SK-N-SH treated with all-trans-retinoic acid at 6 μM for 48 hours (cell line): ENCODE results near the gene UNC45A.

Source experiments
- ATAC-seq: fragments of 200-7000 bp; cut with Tn5 transposase; 3 replicates; pipeline ENCODE4 v1.9.1; 2020; ENCODE audit warnings: mild to moderate bottlenecking, moderate library complexity
- ARNTL ChIP-seq: fragments of 450-650 bp; formaldehyde crosslinking; IDR thresholded peaks from 2 replicates; pipeline ENCODE4 v1.5.0; 2020; ENCODE audit warnings: low read depth, mild to moderate bottlenecking, moderate library complexity, borderline replicate concordance
- BACH2 ChIP-seq: fragments of 250-450 bp; sonication (Bioruptor Pico); IDR thresholded peaks from 2 replicates; pipeline ENCODE4 v1.9.0; 2021; ENCODE audit warnings: mild to moderate bottlenecking, borderline replicate concordance
- CREB5 ChIP-seq: fragments of 250-450 bp; sonication (Bioruptor Pico); IDR thresholded peaks from 2 replicates; pipeline ENCODE4 v1.5.1; 2020; ENCODE audit warnings: low read depth, mild to moderate bottlenecking, moderate library complexity
- CSDC2 ChIP-seq: fragments of 250-450 bp; sonication (Bioruptor Pico); IDR thresholded peaks from 2 replicates; pipeline ENCODE4 v1.5.0; 2020; ENCODE audit warnings: mild to moderate bottlenecking, moderate library complexity
- CSRNP3 ChIP-seq: fragments of 250-450 bp; sonication (Bioruptor Pico); IDR thresholded peaks from 2 replicates; pipeline ENCODE4 v1.5.1; 2021; ENCODE audit warnings: mild to moderate bottlenecking, moderate library complexity
- ESRRG ChIP-seq: fragments of 250-450 bp; sonication (Bioruptor Pico); IDR thresholded peaks from 2 replicates; pipeline ENCODE4 v1.6.1; 2021; ENCODE audit warnings: mild to moderate bottlenecking
- GLIS3 ChIP-seq: fragments of 250-450 bp; sonication (Bioruptor Pico); IDR thresholded peaks from 2 replicates; pipeline ENCODE4 v1.5.0; 2020; ENCODE audit warnings: mild to moderate bottlenecking, moderate library complexity
- ISL1 ChIP-seq: fragments of 250-450 bp; sonication (Bioruptor Pico); IDR thresholded peaks from 2 replicates; pipeline ENCODE4 v2.1.2; 2022; ENCODE audit warnings: mild to moderate bottlenecking, moderate library complexity
- OSR1 ChIP-seq: fragments of 250-450 bp; sonication (Bioruptor Pico); IDR thresholded peaks from 2 replicates; pipeline ENCODE4 v1.8.0; 2022; ENCODE audit warnings: moderate library complexity, mild to moderate bottlenecking, inconsistent platforms
- PATZ1 ChIP-seq: fragments of 250-450 bp; sonication (Bioruptor Pico); IDR thresholded peaks from 2 replicates; pipeline ENCODE4 v1.8.0; 2020; ENCODE audit warnings: mild to moderate bottlenecking, moderate library complexity, borderline replicate concordance
- POU6F1 ChIP-seq: fragments of 250-450 bp; sonication (Bioruptor Pico); IDR thresholded peaks from 2 replicates; pipeline ENCODE4 v1.8.0; 2021; ENCODE audit warnings: low read depth, mild to moderate bottlenecking, moderate library complexity, borderline replicate concordance
- PPARA ChIP-seq: fragments of 250-450 bp; sonication (Bioruptor Pico); IDR thresholded peaks from 2 replicates; pipeline ENCODE4 v1.5.0; 2020; ENCODE audit warnings: mild to moderate bottlenecking, borderline replicate concordance
- RARB ChIP-seq: fragments of 250-450 bp; sonication (Bioruptor Pico); IDR thresholded peaks from 2 replicates; pipeline ENCODE4 v1.8.0; 2021; ENCODE audit warnings: mild to moderate bottlenecking, moderate library complexity
- SNAI2 ChIP-seq: fragments of 250-450 bp; sonication (Bioruptor Pico); IDR thresholded peaks from 2 replicates; pipeline ENCODE4 v1.5.0; 2020; ENCODE audit warnings: mild to moderate bottlenecking, moderate library complexity
- TCF4 ChIP-seq: fragments of 250-450 bp; sonication (Bioruptor Pico); IDR thresholded peaks from 2 replicates; pipeline ENCODE4 v1.8.0; 2021; ENCODE audit warnings: mild to moderate bottlenecking, moderate library complexity, borderline replicate concordance
- TOX ChIP-seq: fragments of 250-450 bp; sonication (Bioruptor Pico); IDR thresholded peaks from 2 replicates; pipeline ENCODE4 v1.8.0; 2021; ENCODE audit warnings: mild to moderate bottlenecking, moderate library complexity, borderline replicate concordance
- ZC3H10 ChIP-seq: fragments of 250-450 bp; sonication (Bioruptor Pico); IDR thresholded peaks from 2 replicates; pipeline ENCODE4 v1.5.1; 2021; ENCODE audit warnings: mild to moderate bottlenecking, moderate library complexity
- ZFP3 ChIP-seq: fragments of 250-450 bp; sonication (Bioruptor Pico); IDR thresholded peaks from 2 replicates; pipeline ENCODE4 v1.5.0; 2020; ENCODE audit warnings: mild to moderate bottlenecking, moderate library complexity
- ZNF565 ChIP-seq: fragments of 450-650 bp; formaldehyde crosslinking; conservative IDR thresholded peaks from 2 replicates; pipeline ENCODE4 v1.5.0; 2020; ENCODE audit warnings: low read depth, mild to moderate bottlenecking, moderate library complexity
- ZNF70 ChIP-seq: fragments of 450-650 bp; formaldehyde crosslinking; IDR thresholded peaks from 2 replicates; pipeline ENCODE4 v1.5.0; 2020; ENCODE audit warnings: mild to moderate bottlenecking, moderate library complexity
- ZNF8 ChIP-seq: fragments of 450-650 bp; formaldehyde crosslinking; IDR thresholded peaks from 2 replicates; pipeline ENCODE4 v1.5.0; 2020; ENCODE audit warnings: mild to moderate bottlenecking, moderate library complexity

UNC45A gene

GRCh38 chr15:90936823-90937222 is 1.7 kb downstream of the UNC45A start:
- no peak for ATAC-seq
- TF ChIP-seq ZC3H10 (CRISPR knock-in tag), result no peak
- TF ChIP-seq RARB (CRISPR knock-in tag), result no peak
- no peak for TF ChIP-seq TCF4
- no peak for TF ChIP-seq CREB5 (CRISPR knock-in tag)
- no peak for TF ChIP-seq CSRNP3 (CRISPR knock-in tag)
- TF ChIP-seq ZFP3 (CRISPR knock-in tag), result no peak
- no peak for TF ChIP-seq PPARA (CRISPR knock-in tag)
- no peak for TF ChIP-seq POU6F1 (CRISPR knock-in tag)
- no peak for TF ChIP-seq ZNF565 (CRISPR knock-in tag)
- TF ChIP-seq CSDC2 (CRISPR knock-in tag), result no peak
- no peak for TF ChIP-seq BACH2 (CRISPR knock-in tag)
- TF ChIP-seq PATZ1 (CRISPR knock-in tag), result no peak
- no peak for TF ChIP-seq ZNF8 (CRISPR knock-in tag)
- no peak for TF ChIP-seq ESRRG (CRISPR knock-in tag)
- TF ChIP-seq OSR1 (CRISPR knock-in tag), result no peak
- TF ChIP-seq ARNTL (CRISPR knock-in tag), result no peak
- TF ChIP-seq GLIS3 (CRISPR knock-in tag), result no peak

- ATAC-seq, result no peak
- TF ChIP-seq CSDC2 (CRISPR knock-in tag) (no peak), ESRRG (CRISPR knock-in tag) (no peak), CREB5 (CRISPR knock-in tag) (no peak), SNAI2 (CRISPR knock-in tag) (no peak), ZNF70 (CRISPR knock-in tag) (no peak), POU6F1 (CRISPR knock-in tag) (no peak), RARB (CRISPR knock-in tag) (no peak), ZC3H10 (CRISPR knock-in tag) (no peak), PPARA (CRISPR knock-in tag) (no peak), TOX (CRISPR knock-in tag) (no peak), BACH2 (CRISPR knock-in tag) (no peak), TCF4 (no peak), ISL1 (CRISPR knock-in tag) (no peak), OSR1 (CRISPR knock-in tag) (no peak)
These were observed 3.2 kb downstream of the UNC45A start for GRCh38 chr15:90938261-90938660.

- ATAC-seq, result no peak
- TF ChIP-seq ARNTL (CRISPR knock-in tag) (no peak), OSR1 (CRISPR knock-in tag) (no peak), CSDC2 (CRISPR knock-in tag) (no peak), ZNF565 (CRISPR knock-in tag) (no peak), ZNF8 (CRISPR knock-in tag) (no peak), ZNF70 (CRISPR knock-in tag) (no peak), PATZ1 (CRISPR knock-in tag) (no peak), CSRNP3 (CRISPR knock-in tag) (no peak), TCF4 (no peak), CREB5 (CRISPR knock-in tag) (no peak), SNAI2 (CRISPR knock-in tag) (no peak), BACH2 (CRISPR knock-in tag) (no peak)
These were observed 4.7 kb downstream of the UNC45A start for GRCh38 chr15:90939756-90940155.
